Vagina (tissue), 2 donors: ENCODE data around the gene LTB4R. TPM values are rescaled to one million over a fixed set of nuclear protein-coding genes. Genes with fewer than 3 reads are reported as not detected.
A peak's percentile ranks its signal among the peaks of the same experiment; 100 is the strongest.
"Not testable (repeated sequence)": the region's sequence is repeated elsewhere in the genome, so short reads cannot be mapped to it uniquely, and the experiment has no call there.

Source experiments
- DNase-seq, 2 donors: peaks; one replicate each; pipeline ENCODE4 v3.0.0-alpha.2; 2017; ENCODE audit errors: extremely low spot score in 2 of 2
- H3K27ac ChIP-seq: fragments of 200-600 bp; sonication (generic); one replicate; pipeline ENCODE4 v1.5.1; 2019
- H3K27me3 ChIP-seq: fragments of 200-600 bp; sonication (generic); one replicate; pipeline ENCODE4 v1.5.1; 2019
- H3K36me3 ChIP-seq, 2 donors: fragments of 200-600 bp; sonication (generic); one replicate each; pipeline ENCODE4 v1.5.1; 2017 to 2019
- H3K4me1 ChIP-seq: fragments of 200-600 bp; sonication (generic); one replicate; pipeline ENCODE4 v1.5.1; 2019
- H3K4me3 ChIP-seq, 2 donors: fragments of 200-600 bp; sonication (generic); 1 replicate in 1 of 2; 2 replicates in 1 of 2; pipeline ENCODE4 v1.5.1; 2016 to 2019
- H3K9me3 ChIP-seq: fragments of 200-600 bp; sonication (generic); one replicate; pipeline ENCODE4 v1.5.1; 2019
- CTCF ChIP-seq, 3 experiments: fragments of 450-650 bp in 2 of 3; fragments of 200-600 bp in 1 of 3; sonication (generic) in 1 of 3; IDR thresholded peaks; one replicate each; pipeline ENCODE4 v1.5.1; 2017 to 2019; ENCODE audit warnings: antibody characterized with exemption in 3 of 3, mild to moderate bottlenecking in 2 of 3, moderate library complexity in 2 of 3
- POLR2A ChIP-seq, 2 donors: fragments of 450-650 bp; IDR thresholded peaks; one replicate each; pipeline ENCODE4 v1.6.1; 2017; ENCODE audit warnings: antibody characterized with exemption in 2 of 2, mild to moderate bottlenecking in 2 of 2, moderate library complexity in 2 of 2
- POLR2AphosphoS5 ChIP-seq, 2 donors: sonication (generic); formaldehyde crosslinking; IDR thresholded peaks; one replicate each; pipeline ENCODE4 v1.9.0; 2017; ENCODE audit warnings: antibody characterized with exemption in 2 of 2, mild to moderate bottlenecking in 2 of 2, low read depth in 1 of 2; ENCODE audit not compliant: insufficient read depth in 1 of 2
- intact Hi-C: fragments of 100-400 bp; cut with DNase I; formaldehyde crosslinking; loops from one replicate; pipeline ENCODE4 v1.15.1; 2023
- total RNA-seq: library from RNA; depleted of rRNA; stranded (reverse); fragments of >200 nt; gene quantifications from one replicate; pipeline ENCODE4 v1.2.3, GENCODE V29; 2016

LTB4R gene
- total RNA-seq, 1 donor from 2014 or later = 35.1 TPM

GRCh38 chr14:24348186-24348585 lies 36.9 kb downstream of the LTB4R start:
- Histone ChIP-seq H3K4me1 (no peaks in the 10 kb centered on the region), H3K36me3 (no peaks in the 10 kb centered on the region), H3K9me3 (no peaks in the 10 kb centered on the region), H3K27me3 (no peaks in the 10 kb centered on the region), H3K27ac (no peak overlapping the region), H3K4me3 (no peak overlapping the region)
- intact Hi-C loops = no loop called here
- no peak for DNase-seq
- TF ChIP-seq POLR2A (IDR thresholded peaks at IDR 0.05) (no peak), CTCF (IDR thresholded peaks at IDR 0.05) (no peak), POLR2AphosphoS5 (IDR thresholded peaks at IDR 0.05; ENCODE audit: insufficient read depth in 1 of 2, low read depth in 1 of 2) (no peak)

GRCh38 chr14:24349742-24350141 lies 38.4 kb downstream of the LTB4R start:
- H3K4me1 ChIP-seq = no peaks in the 10 kb centered on the region
- TF ChIP-seq POLR2A (IDR thresholded peaks at IDR 0.05) (no peak), CTCF (IDR thresholded peaks at IDR 0.05) (no peak), POLR2AphosphoS5 (IDR thresholded peaks at IDR 0.05; ENCODE audit: insufficient read depth in 1 of 2, low read depth in 1 of 2) (no peak)
- H3K27ac ChIP-seq = no peak overlapping the region
- no peaks in the 10 kb centered on the region for H3K27me3 ChIP-seq
- intact Hi-C loops = no loop called here
- no peak overlapping the region for H3K4me3 ChIP-seq
- H3K9me3 ChIP-seq = no peaks in the 10 kb centered on the region
- no peaks in the 10 kb centered on the region for H3K36me3 ChIP-seq
- no peak for DNase-seq

GRCh38 chr14:24351517-24351916 lies 40.2 kb downstream of the LTB4R start:
- intact Hi-C loops = no loop called here
- no peak for TF ChIP-seq CTCF (IDR thresholded peaks at IDR 0.05)
- no peak for TF ChIP-seq POLR2AphosphoS5 (IDR thresholded peaks at IDR 0.05; ENCODE audit: insufficient read depth in 1 of 2, low read depth in 1 of 2)
- no peak for TF ChIP-seq POLR2A (IDR thresholded peaks at IDR 0.05)
- Histone ChIP-seq H3K27me3 (no peaks in the 10 kb centered on the region), H3K9me3 (no peaks in the 10 kb centered on the region), H3K27ac (peak overlapping the region; percentile 10), H3K36me3 (no peaks in the 10 kb centered on the region), H3K4me1 (no peaks in the 10 kb centered on the region), H3K4me3 (no peak overlapping the region)
- no peak for DNase-seq

DNA sequence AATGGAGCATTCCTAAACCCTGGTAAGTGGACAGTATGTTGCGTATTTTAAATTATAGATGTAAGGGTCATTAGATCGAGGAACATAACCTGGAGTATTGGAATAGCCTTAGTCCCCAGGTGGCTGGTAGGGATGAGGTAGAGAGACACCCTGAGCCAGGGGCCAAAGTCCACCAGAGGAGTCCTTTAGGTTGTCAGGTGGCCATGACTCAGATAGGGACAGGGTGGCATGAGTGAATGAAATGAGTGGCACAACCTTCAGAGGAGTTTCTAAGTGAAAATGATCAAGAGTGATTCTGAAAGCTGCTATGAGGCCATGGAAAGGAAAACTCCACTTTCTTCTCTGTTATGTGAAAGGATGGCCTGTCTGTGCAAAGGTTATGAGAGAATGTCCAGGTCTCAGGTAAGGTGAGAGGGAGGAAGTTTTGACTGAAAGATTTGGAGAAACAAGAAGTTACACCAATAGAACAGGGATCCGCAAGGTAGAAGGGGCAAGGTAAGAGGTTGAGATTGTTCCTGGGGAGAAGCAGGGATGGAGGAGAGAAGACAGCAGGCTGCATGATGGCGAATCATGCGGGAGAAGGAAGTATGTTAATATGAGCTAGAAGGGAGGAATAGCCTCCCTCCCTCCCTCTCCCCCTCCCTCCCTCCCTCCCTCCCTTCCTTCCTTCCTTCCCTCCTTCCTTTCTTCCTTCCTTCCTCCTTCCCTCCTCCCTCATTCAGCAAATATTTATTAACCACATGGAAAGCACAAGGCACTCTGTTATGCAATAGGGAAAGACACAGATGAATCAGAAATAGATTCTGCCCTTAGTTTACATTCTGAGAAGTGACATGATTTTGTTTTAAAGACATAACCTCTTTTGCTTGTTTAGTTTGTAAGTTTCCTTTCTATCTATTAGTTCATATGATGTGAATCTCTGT lies 42.5 kb downstream of the LTB4R start:
- H3K36me3 ChIP-seq = no peaks in the 10 kb centered on the region
- TF ChIP-seq POLR2A (IDR thresholded peaks at IDR 0.05) (no peak), CTCF (IDR thresholded peaks at IDR 0.05) (no peak), POLR2AphosphoS5 (IDR thresholded peaks at IDR 0.05; ENCODE audit: insufficient read depth in 1 of 2, low read depth in 1 of 2) (peak in 1 of 2 donors; percentile 36)
- no peaks in the 10 kb centered on the region for H3K9me3 ChIP-seq
- no peak overlapping the region for H3K4me3 ChIP-seq
- H3K27ac ChIP-seq = peak overlapping the region; percentile 81
- intact Hi-C loops = no loop called here
- no peaks in the 10 kb centered on the region for H3K4me1 ChIP-seq
- DNase-seq = no peak
- no peaks in the 10 kb centered on the region for H3K27me3 ChIP-seq

- H3K36me3 ChIP-seq, H3K27me3 ChIP-seq, DNase-seq, H3K4me3 ChIP-seq, H3K9me3 ChIP-seq, intact Hi-C loops, H3K4me1 ChIP-seq: not testable (repeated sequence)
- H3K27ac ChIP-seq = peak overlapping the region; percentile 81
Measured at GRCh38 chr14:24354482-24354825, 43.2 kb downstream of the LTB4R start.
